GM10248 (cell line): ENCODE results near the gene RBM44.

Source experiments
- CTCF ChIA-PET: fragments of 300-600 bp; sonication (Branson Sonifier 250); formaldehyde crosslinking; extraction: SDS; loops from one replicate; lab custom pipeline; 2021; ENCODE audit warnings: antibody characterized with exemption; lab: Yijun Ruan, JAX
- POLR2A ChIA-PET: fragments of 350-650 bp; sonication (Branson Sonifier 250); formaldehyde crosslinking; extraction: SDS; loops from one replicate; lab custom pipeline; 2020; ENCODE audit warnings: antibody characterized with exemption; lab: Yijun Ruan, JAX
- DNase-seq: peaks from one replicate; pipeline ENCODE4 v3.0.0; 2012; ENCODE audit errors: extremely low spot score
- CTCF ChIP-seq: IDR thresholded peaks from 2 replicates; pipeline ENCODE4 v1.5.1; 2012; ENCODE audit warnings: mild to moderate bottlenecking, low read depth; ENCODE audit errors: extremely low read depth, missing control alignments, control extremely low read depth

Gene RBM44

DNA sequence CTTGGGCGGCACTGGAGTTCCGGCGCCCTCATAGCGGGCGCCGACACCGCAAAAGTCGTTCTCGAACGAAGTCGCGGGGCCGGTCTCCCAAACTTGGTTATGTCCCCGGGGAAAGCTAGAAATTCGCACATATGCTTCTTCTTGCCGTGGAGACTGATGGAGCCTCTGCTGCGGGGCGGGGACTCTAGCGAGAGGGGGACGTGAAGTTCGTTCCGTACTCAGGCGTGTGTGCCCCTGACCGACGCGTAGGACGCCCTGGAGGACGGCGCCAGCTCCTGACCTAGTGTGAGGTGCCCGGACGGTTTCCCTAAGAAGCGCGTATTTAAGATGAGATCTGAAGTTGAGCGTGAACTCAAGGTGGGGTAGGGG, 465 bp downstream of the RBM44 start:
- ChIA-PET POLR2A (no interaction called here), CTCF (no interaction called here)
- no peak for TF ChIP-seq CTCF
- no peak for DNase-seq

GRCh38 chr2:237801466-237801865, 2.9 kb downstream of the RBM44 start:
- CTCF ChIA-PET = interaction anchor here (1.2 kb wide), 1 partner anchor 19 kb away, joined by 3 read pairs; no protein-coding TSS in a partner anchor
- no peak for TF ChIP-seq CTCF
- no peak for DNase-seq
- POLR2A ChIA-PET = no interaction called here

- ChIA-PET POLR2A (no interaction called here), CTCF (no interaction called here)
- no peak for DNase-seq
- TF ChIP-seq CTCF = no peak
Measured at GRCh38 chr2:237806334-237806733, 7.8 kb downstream of the RBM44 start.

DNA sequence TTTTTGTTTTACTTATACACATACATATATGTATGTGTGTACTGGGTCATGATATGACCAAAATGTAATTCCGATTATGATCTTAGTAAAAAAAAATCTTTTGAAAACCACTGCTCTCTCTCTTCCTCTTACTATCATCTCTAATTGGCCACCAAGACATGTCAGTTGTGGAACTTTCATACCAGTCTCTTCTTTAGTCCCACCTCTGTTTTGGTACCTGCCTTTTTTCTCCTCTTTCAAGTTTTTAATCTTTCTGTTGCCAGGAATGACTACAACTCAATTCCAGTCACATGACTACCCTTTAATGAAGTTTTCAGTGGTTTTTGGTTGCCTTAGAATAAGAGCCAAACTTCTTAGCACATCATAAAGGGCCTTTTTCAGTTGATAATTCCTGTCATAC, 17.1 kb downstream of the RBM44 start:
- TF ChIP-seq CTCF = no peak
- POLR2A ChIA-PET = no interaction called here
- DNase-seq = peak; percentile 5
- CTCF ChIA-PET = interaction anchor here (1.0 kb wide), 1 partner anchor 11 kb away, joined by 3 read pairs; no protein-coding TSS in a partner anchor

GRCh38 chr2:237816531-237816930, 18.0 kb downstream of the RBM44 start:
- ChIA-PET POLR2A (no interaction called here), CTCF (no interaction called here)
- DNase-seq = no peak
- TF ChIP-seq CTCF = no peak

DNA sequence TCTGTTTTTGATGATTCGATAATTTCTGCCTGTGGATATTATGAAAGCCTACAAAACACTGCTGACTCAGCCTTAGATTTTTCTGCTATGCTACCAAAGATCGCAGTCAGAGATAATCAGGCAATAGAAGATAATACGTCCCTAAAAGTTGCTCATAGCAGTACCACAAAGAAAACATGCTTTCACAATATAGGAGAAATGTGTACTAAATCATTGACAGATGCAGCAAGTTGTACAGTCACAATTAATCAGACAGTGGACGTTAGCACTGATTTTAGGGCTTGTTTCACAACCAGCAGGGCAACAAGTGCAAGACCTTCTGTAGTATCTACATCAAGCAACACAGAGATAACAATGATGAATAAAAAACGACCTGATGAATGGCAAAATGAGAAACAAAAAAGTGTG, 19.5 kb downstream of the RBM44 start:
- TF ChIP-seq CTCF = no peak
- no peak for DNase-seq
- POLR2A ChIA-PET = no interaction called here
- CTCF ChIA-PET = no interaction called here
